ENCODE results near the gene FAM13C.

Gene FAM13C

DNA sequence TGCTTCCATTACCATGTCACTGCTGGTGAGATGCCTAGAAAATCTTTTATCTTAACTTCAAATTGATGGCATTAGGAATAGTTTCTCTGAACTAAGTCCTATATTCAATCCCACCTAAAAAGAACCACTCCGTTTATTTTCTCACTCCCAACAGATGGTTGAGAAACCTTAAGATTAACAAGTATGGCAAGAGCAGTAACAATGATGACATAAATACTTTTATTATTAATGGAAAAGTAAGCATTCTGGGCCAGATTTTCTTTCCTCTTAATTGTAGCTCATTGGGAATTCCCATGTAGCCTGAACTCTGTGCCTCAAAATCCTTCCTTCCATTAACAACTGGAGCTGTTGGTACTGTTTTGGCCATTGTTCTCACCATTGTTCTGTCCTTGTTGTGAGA lies 21.1 kb upstream of the FAM13C start:
- no peaks in the 10 kb centered on the region for H3K79me1 ChIP-seq (ENCODE audit: low read depth, low read length)
- WGBS, 2 donors (ENCODE audit: extremely low coverage in 2 of 2, insufficient read length in 2 of 2, insufficient replicate concordance in 1 of 2), result no CpG with 5 or more reads among the region's 1 CpG
- H2AK5ac ChIP-seq (ENCODE audit: low read depth, low read length), result no peak overlapping the region
- no peak overlapping the region for H2BK15ac ChIP-seq (ENCODE audit: low read length)
- H3K4ac ChIP-seq (ENCODE audit: low read length), result no peak overlapping the region
- no peak overlapping the region for H2BK5ac ChIP-seq (ENCODE audit: low read length)
- DNase-seq (ENCODE audit: low spot score), result no peak
- no peak overlapping the region for H3K4me3 ChIP-seq (ENCODE audit: low read length in 2 of 2)
- H3K18ac ChIP-seq (ENCODE audit: low read length), result no peak overlapping the region
- no peak overlapping the region for H3K14ac ChIP-seq (ENCODE audit: low read length)
- H4K8ac ChIP-seq (ENCODE audit: low read depth, low read length), result no peak overlapping the region
- no peak overlapping the region for H3K23ac ChIP-seq (ENCODE audit: low read depth, low read length, poor library complexity)
- no peak overlapping the region for H2BK120ac ChIP-seq (ENCODE audit: low read depth, low read length)
- peaks cover 0 to 9% of the 10 kb centered on the region in 2 donors for H3K4me1 ChIP-seq (ENCODE audit: control insufficient read depth in 2 of 2, insufficient read depth in 1 of 2, low read depth in 1 of 2, low read length in 2 of 2)
- no peak overlapping the region for H3K27ac ChIP-seq (replicated peaks; ENCODE audit: low read length)
- no peak overlapping the region for H2BK12ac ChIP-seq (ENCODE audit: low read length)
- no peak overlapping the region for H3K9ac ChIP-seq (ENCODE audit: low read depth, low read length, poor library complexity)
- no peak overlapping the region for H2AFZ ChIP-seq (ENCODE audit: low read length)
- H4K91ac ChIP-seq (ENCODE audit: low read depth, low read length, poor library complexity), result no peak overlapping the region
- H3K27me3 ChIP-seq (ENCODE audit: control insufficient read depth in 3 of 3, insufficient read depth in 3 of 3, low read depth in 1 of 3, low read length in 3 of 3), result no peaks in the 10 kb centered on the region
- no peaks in the 10 kb centered on the region for H3K36me3 ChIP-seq (replicated peaks in 1 of 2; ENCODE audit: control insufficient read depth in 2 of 2, insufficient read depth in 2 of 2, low read length in 2 of 2)
- no peak overlapping the region for H3K4me2 ChIP-seq (ENCODE audit: insufficient read depth, low read length, poor library complexity, severe bottlenecking)
- H3K9me3 ChIP-seq (replicated peaks in 1 of 2; ENCODE audit: control insufficient read depth in 2 of 2, insufficient read depth in 1 of 2, low read depth in 1 of 2, low read length in 2 of 2), result no peaks in the 10 kb centered on the region

- H2BK5ac ChIP-seq (ENCODE audit: low read length), result no peak overlapping the region
- WGBS, 2 donors (ENCODE audit: extremely low coverage in 2 of 2, insufficient read length in 2 of 2, insufficient replicate concordance in 1 of 2), result no CpG with 5 or more reads among the region's 3 CpGs
- no peak overlapping the region for H2AFZ ChIP-seq (ENCODE audit: low read length)
- H3K9ac ChIP-seq (ENCODE audit: low read depth, low read length, poor library complexity), result no peak overlapping the region
- H3K23ac ChIP-seq (ENCODE audit: low read depth, low read length, poor library complexity), result no peak overlapping the region
- no peaks in the 10 kb centered on the region for H3K27me3 ChIP-seq (ENCODE audit: control insufficient read depth in 3 of 3, insufficient read depth in 3 of 3, low read depth in 1 of 3, low read length in 3 of 3)
- H3K4me3 ChIP-seq (ENCODE audit: low read length in 2 of 2), result no peak overlapping the region
- H3K36me3 ChIP-seq (replicated peaks in 1 of 2; ENCODE audit: control insufficient read depth in 2 of 2, insufficient read depth in 2 of 2, low read length in 2 of 2), result no peaks in the 10 kb centered on the region
- no peak overlapping the region for H3K18ac ChIP-seq (ENCODE audit: low read length)
- H2BK12ac ChIP-seq (ENCODE audit: low read length), result no peak overlapping the region
- H2BK15ac ChIP-seq (ENCODE audit: low read length), result no peak overlapping the region
- no peak overlapping the region for H3K27ac ChIP-seq (replicated peaks; ENCODE audit: low read length)
- H2BK120ac ChIP-seq (ENCODE audit: low read depth, low read length), result no peak overlapping the region
- H3K4me1 ChIP-seq (ENCODE audit: control insufficient read depth in 2 of 2, insufficient read depth in 1 of 2, low read depth in 1 of 2, low read length in 2 of 2), result peaks cover 0 to 6% of the 10 kb centered on the region in 2 donors
- H3K4me2 ChIP-seq (ENCODE audit: insufficient read depth, low read length, poor library complexity, severe bottlenecking), result no peak overlapping the region
- no peak overlapping the region for H4K8ac ChIP-seq (ENCODE audit: low read depth, low read length)
- H3K79me1 ChIP-seq (ENCODE audit: low read depth, low read length), result no peaks in the 10 kb centered on the region
- H3K4ac ChIP-seq (ENCODE audit: low read length), result no peak overlapping the region
- H4K91ac ChIP-seq (ENCODE audit: low read depth, low read length, poor library complexity), result no peak overlapping the region
- H3K9me3 ChIP-seq (replicated peaks in 1 of 2; ENCODE audit: control insufficient read depth in 2 of 2, insufficient read depth in 1 of 2, low read depth in 1 of 2, low read length in 2 of 2), result no peaks in the 10 kb centered on the region
- no peak for DNase-seq (ENCODE audit: low spot score)
- no peak overlapping the region for H2AK5ac ChIP-seq (ENCODE audit: low read depth, low read length)
- no peak overlapping the region for H3K14ac ChIP-seq (ENCODE audit: low read length)
These were observed 20.5 kb upstream of the FAM13C start for GRCh38 chr10:59382831-59383295.

DNA sequence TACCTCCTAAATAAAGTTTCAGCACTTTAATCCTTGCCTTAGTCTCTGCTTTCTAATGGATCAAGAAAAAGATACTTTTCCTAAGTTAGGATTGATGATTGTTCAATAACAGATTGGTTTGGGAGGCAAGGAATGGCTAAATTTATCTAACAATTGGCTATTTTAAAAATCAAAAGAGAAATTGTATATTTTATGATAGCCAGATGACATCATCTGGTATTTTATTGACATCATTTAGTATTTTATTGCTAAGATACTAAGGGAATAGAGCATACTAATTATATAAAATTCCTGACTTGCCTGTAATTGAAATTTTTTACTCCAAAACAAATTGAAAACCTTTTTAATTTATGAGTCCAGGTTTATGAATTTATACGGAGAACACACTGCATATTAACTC lies 19.3 kb upstream of the FAM13C start:
- Histone ChIP-seq H3K4me2 (ENCODE audit: insufficient read depth, low read length, poor library complexity, severe bottlenecking) (no peak overlapping the region), H3K9ac (ENCODE audit: low read depth, low read length, poor library complexity) (no peak overlapping the region), H3K9me3 (replicated peaks in 1 of 2; ENCODE audit: control insufficient read depth in 2 of 2, insufficient read depth in 1 of 2, low read depth in 1 of 2, low read length in 2 of 2) (no peaks in the 10 kb centered on the region), H3K4ac (ENCODE audit: low read length) (no peak overlapping the region), H2BK12ac (ENCODE audit: low read length) (no peak overlapping the region), H2BK15ac (ENCODE audit: low read length) (no peak overlapping the region), H3K18ac (ENCODE audit: low read length) (no peak overlapping the region), H3K27me3 (ENCODE audit: control insufficient read depth in 3 of 3, insufficient read depth in 3 of 3, low read depth in 1 of 3, low read length in 3 of 3) (no peaks in the 10 kb centered on the region), H3K27ac (replicated peaks; ENCODE audit: low read length) (no peak overlapping the region), H2AK5ac (ENCODE audit: low read depth, low read length) (no peak overlapping the region), H3K79me1 (ENCODE audit: low read depth, low read length) (no peaks in the 10 kb centered on the region), H3K14ac (ENCODE audit: low read length) (no peak overlapping the region), H2BK120ac (ENCODE audit: low read depth, low read length) (no peak overlapping the region), H3K23ac (ENCODE audit: low read depth, low read length, poor library complexity) (no peak overlapping the region), H4K8ac (ENCODE audit: low read depth, low read length) (no peak overlapping the region), H3K4me3 (ENCODE audit: low read length in 2 of 2) (no peak overlapping the region), H3K36me3 (replicated peaks in 1 of 2; ENCODE audit: control insufficient read depth in 2 of 2, insufficient read depth in 2 of 2, low read length in 2 of 2) (no peaks in the 10 kb centered on the region), H4K91ac (ENCODE audit: low read depth, low read length, poor library complexity) (no peak overlapping the region), H2AFZ (ENCODE audit: low read length) (no peak overlapping the region), H3K4me1 (ENCODE audit: control insufficient read depth in 2 of 2, insufficient read depth in 1 of 2, low read depth in 1 of 2, low read length in 2 of 2) (peaks cover 0 to 5% of the 10 kb centered on the region in 2 donors), H2BK5ac (ENCODE audit: low read length) (no peak overlapping the region)
- WGBS, 2 donors (ENCODE audit: extremely low coverage in 2 of 2, insufficient read length in 2 of 2, insufficient replicate concordance in 1 of 2), result no CpG with 5 or more reads among the region's 1 CpG
- DNase-seq (ENCODE audit: low spot score), result no peak

GRCh38 chr10:59376846-59377245 lies 14.5 kb upstream of the FAM13C start:
- no peak overlapping the region for H2AFZ ChIP-seq (ENCODE audit: low read length)
- no peak overlapping the region for H4K8ac ChIP-seq (ENCODE audit: low read depth, low read length)
- no peak overlapping the region for H3K27ac ChIP-seq (replicated peaks; ENCODE audit: low read length)
- no peaks in the 10 kb centered on the region for H3K36me3 ChIP-seq (replicated peaks in 1 of 2; ENCODE audit: control insufficient read depth in 2 of 2, insufficient read depth in 2 of 2, low read length in 2 of 2)
- no peak overlapping the region for H2BK15ac ChIP-seq (ENCODE audit: low read length)
- no peaks in the 10 kb centered on the region for H3K9me3 ChIP-seq (replicated peaks in 1 of 2; ENCODE audit: control insufficient read depth in 2 of 2, insufficient read depth in 1 of 2, low read depth in 1 of 2, low read length in 2 of 2)
- H3K4me3 ChIP-seq (ENCODE audit: low read length in 2 of 2), result no peak overlapping the region
- H3K4me2 ChIP-seq (ENCODE audit: insufficient read depth, low read length, poor library complexity, severe bottlenecking), result no peak overlapping the region
- no peak overlapping the region for H3K4ac ChIP-seq (ENCODE audit: low read length)
- H3K18ac ChIP-seq (ENCODE audit: low read length), result no peak overlapping the region
- no peak overlapping the region for H4K91ac ChIP-seq (ENCODE audit: low read depth, low read length, poor library complexity)
- no peak overlapping the region for H3K14ac ChIP-seq (ENCODE audit: low read length)
- H3K4me1 ChIP-seq (ENCODE audit: control insufficient read depth in 2 of 2, insufficient read depth in 1 of 2, low read depth in 1 of 2, low read length in 2 of 2), result peaks cover 0 to 5% of the 10 kb centered on the region in 2 donors
- H2BK12ac ChIP-seq (ENCODE audit: low read length), result no peak overlapping the region
- no peak for DNase-seq (ENCODE audit: low spot score)
- H2BK120ac ChIP-seq (ENCODE audit: low read depth, low read length), result no peak overlapping the region
- no peak overlapping the region for H2AK5ac ChIP-seq (ENCODE audit: low read depth, low read length)
- H2BK5ac ChIP-seq (ENCODE audit: low read length), result no peak overlapping the region
- no peaks in the 10 kb centered on the region for H3K27me3 ChIP-seq (ENCODE audit: control insufficient read depth in 3 of 3, insufficient read depth in 3 of 3, low read depth in 1 of 3, low read length in 3 of 3)
- no peak overlapping the region for H3K23ac ChIP-seq (ENCODE audit: low read depth, low read length, poor library complexity)
- H3K79me1 ChIP-seq (ENCODE audit: low read depth, low read length), result no peaks in the 10 kb centered on the region
- no peak overlapping the region for H3K9ac ChIP-seq (ENCODE audit: low read depth, low read length, poor library complexity)
- no CpG with 5 or more reads among the region's 3 CpGs for WGBS, 2 donors (ENCODE audit: extremely low coverage in 2 of 2, insufficient read length in 2 of 2, insufficient replicate concordance in 1 of 2)

All from neuronal stem cell (in vitro differentiated cells).